ENCODE measurements around the gene ECPAS.

DNA sequence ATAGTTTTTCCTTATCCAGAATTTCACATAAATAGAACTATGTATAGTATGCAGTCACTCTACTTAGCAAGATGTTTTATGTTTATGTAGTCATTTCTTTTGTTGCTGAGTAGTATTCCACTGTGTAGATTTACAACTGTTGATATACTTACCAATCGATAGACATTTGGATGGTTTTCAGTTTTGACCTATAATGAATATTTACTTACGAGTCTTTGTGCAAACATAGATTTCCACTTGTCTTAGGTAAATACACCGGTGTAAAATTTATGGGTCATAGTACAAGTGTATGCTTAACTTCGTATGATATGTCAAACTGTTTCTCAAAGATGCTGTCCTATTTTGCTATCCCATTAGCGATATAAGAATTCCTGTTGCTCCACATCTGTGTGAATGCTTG lies 134.4 kb downstream of the ECPAS start:
- TF ChIP-seq, protein P1, sequence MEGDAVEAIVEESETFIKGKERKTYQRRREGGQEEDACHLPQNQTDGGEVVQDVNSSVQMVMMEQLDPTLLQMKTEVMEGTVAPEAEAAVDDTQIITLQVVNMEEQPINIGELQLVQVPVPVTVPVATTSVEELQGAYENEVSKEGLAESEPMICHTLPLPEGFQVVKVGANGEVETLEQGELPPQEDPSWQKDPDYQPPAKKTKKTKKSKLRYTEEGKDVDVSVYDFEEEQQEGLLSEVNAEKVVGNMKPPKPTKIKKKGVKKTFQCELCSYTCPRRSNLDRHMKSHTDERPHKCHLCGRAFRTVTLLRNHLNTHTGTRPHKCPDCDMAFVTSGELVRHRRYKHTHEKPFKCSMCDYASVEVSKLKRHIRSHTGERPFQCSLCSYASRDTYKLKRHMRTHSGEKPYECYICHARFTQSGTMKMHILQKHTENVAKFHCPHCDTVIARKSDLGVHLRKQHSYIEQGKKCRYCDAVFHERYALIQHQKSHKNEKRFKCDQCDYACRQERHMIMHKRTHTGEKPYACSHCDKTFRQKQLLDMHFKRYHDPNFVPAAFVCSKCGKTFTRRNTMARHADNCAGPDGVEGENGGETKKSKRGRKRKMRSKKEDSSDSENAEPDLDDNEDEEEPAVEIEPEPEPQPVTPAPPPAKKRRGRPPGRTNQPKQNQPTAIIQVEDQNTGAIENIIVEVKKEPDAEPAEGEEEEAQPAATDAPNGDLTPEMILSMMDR (IDR thresholded peaks at IDR 0.05; ENCODE audit: poor library complexity, severe bottlenecking), result no peak
- TF ChIP-seq EP300 (conservative IDR thresholded peaks at IDR 0.05; ENCODE audit: poor library complexity, severe bottlenecking), result no peak
- TF ChIP-seq POLR2AphosphoS5 (IDR thresholded peaks at IDR 0.05), result no peak
- TF ChIP-seq EZH2 (IDR thresholded peaks at IDR 0.05; ENCODE audit: borderline replicate concordance, insufficient read depth, low read length, poor library complexity, severe bottlenecking), result no peak
- TF ChIP-seq TAF1 (IDR thresholded peaks at IDR 0.05; ENCODE audit: low read depth), result no peak
